Measurements from ENCODE around the gene SRP68. TPM values are rescaled to one million over a fixed set of nuclear protein-coding genes. Genes with fewer than 3 reads are reported as not detected.

SRP68 gene
- total and polyA plus RNA-seq, 2 of the 8 experiments (the other 6 are each of a cell fraction or from before 2014, with no cell fraction given): 57.7 to 83.5 TPM

DNA sequence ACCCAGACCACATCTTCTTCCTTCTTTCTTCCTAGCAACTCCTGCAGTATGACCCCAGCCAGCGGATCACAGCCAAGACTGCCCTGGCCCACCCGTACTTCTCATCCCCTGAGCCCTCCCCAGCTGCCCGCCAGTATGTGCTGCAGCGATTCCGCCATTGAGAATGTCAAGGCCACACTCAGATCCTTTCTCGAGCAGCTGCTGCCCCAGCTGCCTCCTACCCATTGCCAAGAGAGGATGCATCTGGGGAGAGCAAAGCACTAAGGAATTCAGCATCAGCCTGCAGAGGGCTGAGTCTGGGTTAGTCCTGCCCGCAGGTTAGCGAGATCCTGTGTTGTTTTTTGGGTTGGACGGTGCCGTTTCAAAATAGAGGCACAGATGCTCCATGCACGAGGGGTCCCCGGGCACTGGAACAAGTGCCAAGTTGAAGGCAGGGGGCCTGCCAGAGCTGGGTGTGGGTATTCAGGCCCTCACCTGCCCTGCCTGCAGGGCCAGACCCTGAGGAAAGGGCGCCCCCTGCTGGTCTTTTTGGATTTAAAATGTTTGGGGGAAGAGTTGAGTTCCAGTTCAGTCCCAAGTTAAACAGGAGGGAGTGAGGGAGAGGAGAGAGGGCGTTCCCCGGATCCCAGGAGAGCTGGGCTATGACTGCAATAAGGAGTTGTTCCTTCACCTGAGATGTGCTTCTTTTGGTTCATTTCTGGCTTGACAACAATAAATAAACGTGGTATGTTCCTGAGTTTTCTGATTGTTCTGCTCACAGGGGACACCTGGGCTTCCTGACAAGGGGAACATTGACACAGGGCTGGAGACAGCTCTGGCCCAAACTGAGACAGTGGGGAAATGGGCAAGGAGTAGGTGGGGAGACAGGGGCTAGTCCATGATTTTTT is 66.8 kb downstream of the SRP68 start:
- H2BK5ac ChIP-seq (ENCODE audit: low read depth, low read length): no peak overlapping the region
- H2BK12ac ChIP-seq (ENCODE audit: low read depth, low read length): no peak overlapping the region
- TF ChIP-seq TAF1 (IDR thresholded peaks at IDR 0.05; ENCODE audit: low read depth, low read length): no peak
- TF ChIP-seq RAD21 (IDR thresholded peaks at IDR 0.05 in 1 of 2, conservative IDR thresholded peaks at IDR 0.05 in 1 of 2; ENCODE audit: low read depth in 2 of 2, low read length in 2 of 2): peak; percentile 83 to 90
- TF ChIP-seq, protein P1, sequence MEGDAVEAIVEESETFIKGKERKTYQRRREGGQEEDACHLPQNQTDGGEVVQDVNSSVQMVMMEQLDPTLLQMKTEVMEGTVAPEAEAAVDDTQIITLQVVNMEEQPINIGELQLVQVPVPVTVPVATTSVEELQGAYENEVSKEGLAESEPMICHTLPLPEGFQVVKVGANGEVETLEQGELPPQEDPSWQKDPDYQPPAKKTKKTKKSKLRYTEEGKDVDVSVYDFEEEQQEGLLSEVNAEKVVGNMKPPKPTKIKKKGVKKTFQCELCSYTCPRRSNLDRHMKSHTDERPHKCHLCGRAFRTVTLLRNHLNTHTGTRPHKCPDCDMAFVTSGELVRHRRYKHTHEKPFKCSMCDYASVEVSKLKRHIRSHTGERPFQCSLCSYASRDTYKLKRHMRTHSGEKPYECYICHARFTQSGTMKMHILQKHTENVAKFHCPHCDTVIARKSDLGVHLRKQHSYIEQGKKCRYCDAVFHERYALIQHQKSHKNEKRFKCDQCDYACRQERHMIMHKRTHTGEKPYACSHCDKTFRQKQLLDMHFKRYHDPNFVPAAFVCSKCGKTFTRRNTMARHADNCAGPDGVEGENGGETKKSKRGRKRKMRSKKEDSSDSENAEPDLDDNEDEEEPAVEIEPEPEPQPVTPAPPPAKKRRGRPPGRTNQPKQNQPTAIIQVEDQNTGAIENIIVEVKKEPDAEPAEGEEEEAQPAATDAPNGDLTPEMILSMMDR (IDR thresholded peaks at IDR 0.05; ENCODE audit: control extremely low read depth in 1 of 3, insufficient read depth in 1 of 3, low read depth in 1 of 3, low read length in 3 of 3): peak; percentile 56 to 92 (median 69)
- no peak overlapping the region for H3K4me2 ChIP-seq (ENCODE audit: insufficient read depth in 1 of 2, low read depth in 2 of 2, low read length in 2 of 2)
- no peaks in the 10 kb centered on the region; a peak in 1 of 4 replicates for H3K9me3 ChIP-seq (ENCODE audit: insufficient read depth in 2 of 2, low read depth in 1 of 2, low read length in 1 of 2)
- no peak overlapping the region for H2BK20ac ChIP-seq (ENCODE audit: low read length)
- no peaks in the 10 kb centered on the region for H3K79me2 ChIP-seq (ENCODE audit: control insufficient read depth in 1 of 2, insufficient read depth in 2 of 2, low read length in 2 of 2)
- peak in 1 of 2 experiments; percentile 99 for DNase-seq (ENCODE audit: low read depth in 1 of 2, low spot score in 2 of 2)
- no peak overlapping the region for H3K18ac ChIP-seq (ENCODE audit: extremely low read depth, low read length)
- no peak overlapping the region for H3K23ac ChIP-seq (ENCODE audit: insufficient read length)
- H3K56ac ChIP-seq (replicated peaks; ENCODE audit: insufficient read length, low read depth, low read length): no peak overlapping the region
- no peaks in the 10 kb centered on the region for H3K23me2 ChIP-seq (ENCODE audit: low read depth, low read length)
- no peak overlapping the region for H4K8ac ChIP-seq (ENCODE audit: extremely low read depth, insufficient read depth, low read length)
- no peak overlapping the region for H2BK120ac ChIP-seq (replicated peaks; ENCODE audit: low read depth, low read length)
- WGBS, 2 experiments (ENCODE audit: extremely low coverage in 1 of 2, insufficient coverage in 1 of 2, insufficient read length in 1 of 2, insufficient replicate concordance in 2 of 2, low coverage in 1 of 2, low lambda C conversion rate in 2 of 2, missing lambda C conversion rate in 1 of 2): 78% methylated on average over 16 of the region's 16 CpGs; no CpG with 5 or more reads in 1 of the 2 experiments
- H3K79me1 ChIP-seq (ENCODE audit: low read depth, low read length): no peaks in the 10 kb centered on the region
- no peaks in the 10 kb centered on the region for H3K4me1 ChIP-seq (replicated peaks in 1 of 4; ENCODE audit: control insufficient read depth in 3 of 4, insufficient read depth in 4 of 4, low read length in 3 of 4)
- H3K4ac ChIP-seq (replicated peaks; ENCODE audit: insufficient read length, low read depth, low read length): no peak overlapping the region
- no peak overlapping the region for H2BK15ac ChIP-seq (ENCODE audit: low read length)
- peak; percentile 52 for FAIRE-seq
- H3K9ac ChIP-seq (replicated peaks in 1 of 4; ENCODE audit: extremely low read depth in 1 of 4, low read depth in 3 of 4, low read length in 3 of 4): no peak overlapping the region
- H4K91ac ChIP-seq (replicated peaks; ENCODE audit: insufficient read length, low read length): no peak overlapping the region
- no peaks in the 10 kb centered on the region for H4K20me1 ChIP-seq (replicated peaks in 1 of 2; ENCODE audit: control insufficient read depth in 1 of 2, insufficient read depth in 2 of 2, low read length in 2 of 2)
- H3K27ac ChIP-seq (ENCODE audit: low read depth, low read length): no peak overlapping the region
- H3K27me3 ChIP-seq (replicated peaks in 1 of 4; ENCODE audit: control insufficient read depth in 3 of 4, extremely low read depth in 1 of 4, insufficient read depth in 3 of 4, low read length in 3 of 4): no peaks in the 10 kb centered on the region
- H3K14ac ChIP-seq (ENCODE audit: insufficient read length): no peak overlapping the region
- H3K4me3 ChIP-seq (ENCODE audit: extremely low read depth in 1 of 4, insufficient read depth in 2 of 4, low read depth in 3 of 4, low read length in 4 of 4): no peak overlapping the region
- H2AFZ ChIP-seq (ENCODE audit: low read length): no peak overlapping the region
- CTCF ChIA-PET (ENCODE audit: partially characterized antibody): interaction anchor here (0.6 to 32.0 kb wide), 31 partner anchors 9 to 444 kb away, joined by 3 to 885 read pairs (median 5); partner anchors contain the start of genes EVPL, MRPL38 and TRIM65
- no peaks in the 10 kb centered on the region; a peak in 2 of 8 replicates for H3K36me3 ChIP-seq (ENCODE audit: control insufficient read depth in 2 of 4, insufficient read depth in 4 of 4, low read length in 3 of 4)
- POLR2A ChIA-PET (ENCODE audit: partially characterized antibody): interaction anchor here (0.6 to 1.6 kb wide), 8 partner anchors 9 to 411 kb away, joined by 3 to 6 read pairs (median 3); partner anchors contain the start of genes FBF1 and MRPL38
- no peak overlapping the region for H2AK5ac ChIP-seq (ENCODE audit: low read depth, low read length)
- H4K5ac ChIP-seq (ENCODE audit: insufficient read length, low read depth, low read length): no peak overlapping the region

All from H1 (cell line).